Liver (tissue), 9 donors: ENCODE data around the gene GPR15LG. TPM values are rescaled to one million over a fixed set of nuclear protein-coding genes. Genes with fewer than 3 reads are reported as not detected.

Experiments used
- DNase-seq: peaks from one replicate; pipeline ENCODE4 v3.0.0-alpha.2; 2017; ENCODE audit warnings: low spot score
- H3K27ac ChIP-seq, 2 donors: one replicate each; pipeline ENCODE4 v1.7.0; 2013; ENCODE audit warnings: inconsistent platforms in 2 of 2, low read length in 2 of 2, control low read depth in 1 of 2, low read depth in 1 of 2, mild to moderate bottlenecking in 1 of 2
- H3K27me3 ChIP-seq, 4 donors: one replicate each; pipeline versions ENCODE4 v1.6.1 to v1.7.0; 2013; ENCODE audit warnings: low read length in 3 of 4, inconsistent platforms in 1 of 4, mild to moderate bottlenecking in 1 of 4, moderate library complexity in 1 of 4; ENCODE audit not compliant: control insufficient read depth in 4 of 4, insufficient read depth in 4 of 4
- H3K36me3 ChIP-seq, 4 donors: one replicate each; pipeline versions ENCODE4 v1.6.1 to v1.7.0; 2013; ENCODE audit warnings: low read length in 3 of 4, mild to moderate bottlenecking in 3 of 4, low read depth in 1 of 4, moderate library complexity in 1 of 4; ENCODE audit not compliant: control insufficient read depth in 4 of 4, insufficient read depth in 3 of 4
- H3K4me1 ChIP-seq, 4 donors: one replicate each; pipeline versions ENCODE4 v1.6.1 to v1.7.0; 2013; ENCODE audit warnings: low read length in 3 of 4, mild to moderate bottlenecking in 3 of 4, moderate library complexity in 1 of 4; ENCODE audit not compliant: control insufficient read depth in 4 of 4, insufficient read depth in 4 of 4
- H3K4me3 ChIP-seq, 3 donors: one replicate each; pipeline versions ENCODE4 v1.6.1 to v1.7.0; 2013; ENCODE audit warnings: low read length in 3 of 3, control low read depth in 1 of 3, low read depth in 1 of 3, mild to moderate bottlenecking in 1 of 3
- H3K9ac ChIP-seq, 2 donors: one replicate each; pipeline ENCODE4 v1.7.0; 2013; ENCODE audit warnings: low read length in 2 of 2, mild to moderate bottlenecking in 2 of 2, moderate library complexity in 2 of 2, control low read depth in 1 of 2, low read depth in 1 of 2
- H3K9me3 ChIP-seq, 4 donors: one replicate each; pipeline versions ENCODE4 v1.6.1 to v1.7.0; 2013; ENCODE audit warnings: low read length in 3 of 4; ENCODE audit not compliant: control insufficient read depth in 4 of 4
- ATF3 ChIP-seq: IDR thresholded peaks from 2 replicates; pipeline ENCODE4 v1.6.1; 2016; ENCODE audit warnings: antibody characterized with exemption
- CTCF ChIP-seq: fragments of 150-350 bp; IDR thresholded peaks from 2 replicates; pipeline ENCODE4 v1.5.1; 2017; ENCODE audit warnings: improper control_type of control experiment, low read depth, low read length; ENCODE audit not compliant: missing input control
- EGR1 ChIP-seq, 2 donors: IDR thresholded peaks; 2 replicates each; pipeline ENCODE4 v1.6.1; 2016 to 2018; ENCODE audit warnings: antibody characterized with exemption in 2 of 2, low read depth in 2 of 2
- FOXA1 ChIP-seq: IDR thresholded peaks from 2 replicates; pipeline ENCODE4 v1.6.1; 2016; ENCODE audit warnings: antibody characterized with exemption
- FOXA2 ChIP-seq: IDR thresholded peaks from 2 replicates; pipeline ENCODE4 v1.6.1; 2016; ENCODE audit warnings: antibody characterized with exemption
- HNF4G ChIP-seq: IDR thresholded peaks from 2 replicates; pipeline ENCODE4 v1.6.1; 2016; ENCODE audit warnings: antibody characterized with exemption
- JUND ChIP-seq, 2 donors: IDR thresholded peaks; 2 replicates each; pipeline ENCODE4 v1.6.1; 2016; ENCODE audit warnings: antibody characterized with exemption in 2 of 2
- MAX ChIP-seq: IDR thresholded peaks from 2 replicates; pipeline ENCODE4 v1.6.1; 2016; ENCODE audit warnings: antibody characterized with exemption
- NR2F2 ChIP-seq: IDR thresholded peaks from 2 replicates; pipeline ENCODE4 v1.6.1; 2016; ENCODE audit warnings: antibody characterized with exemption
- RAD21 ChIP-seq, 2 donors: IDR thresholded peaks; 2 replicates each; pipeline ENCODE4 v1.6.1; 2016; ENCODE audit warnings: antibody characterized with exemption in 2 of 2, mild to moderate bottlenecking in 2 of 2
- REST ChIP-seq: IDR thresholded peaks from 2 replicates; pipeline ENCODE4 v1.6.1; 2016; ENCODE audit warnings: antibody characterized with exemption, mild to moderate bottlenecking
- RXRA ChIP-seq, 2 donors: IDR thresholded peaks; 2 replicates each; pipeline ENCODE4 v1.6.1; 2017 to 2018; ENCODE audit warnings: antibody characterized with exemption in 2 of 2, mild to moderate bottlenecking in 1 of 2
- SP1 ChIP-seq: IDR thresholded peaks from 2 replicates; pipeline ENCODE4 v1.6.1; 2018; ENCODE audit warnings: antibody characterized with exemption, mild to moderate bottlenecking
- TAF1 ChIP-seq: conservative IDR thresholded peaks from 2 replicates; pipeline ENCODE4 v1.6.1; 2016; ENCODE audit warnings: antibody characterized with exemption, mild to moderate bottlenecking
- YY1 ChIP-seq: IDR thresholded peaks from 2 replicates; pipeline ENCODE4 v1.6.1; 2016; ENCODE audit warnings: antibody characterized with exemption, mild to moderate bottlenecking
- ZBTB33 ChIP-seq: IDR thresholded peaks from 2 replicates; pipeline ENCODE4 v1.6.1; 2016; ENCODE audit warnings: antibody characterized with exemption
- WGBS: extraction: QIAGEN DNeasy Blood & Tissue Kit; methylation state at CpG from one replicate; pipeline ENCODE4 v1.1.7; 2013; 5-methylcytosine and 5-hydroxymethylcytosine counted together
- polyA plus RNA-seq, 2 donors: library from polyadenylated mRNA; stranded (reverse) in 1 of 2; unstranded in 1 of 2; fragments of 200-250 nt in 1 of 2; fragments of >200 nt in 1 of 2; fragmentation: Nextera tagmentation in 1 of 2; extraction: Ambion mirVana in 1 of 2; gene quantifications; one replicate each; pipeline versions ENCODE4 v1.2.1 to v1.2.3, GENCODE V29; 2013 to 2015
- total RNA-seq, 2 donors: library from RNA; depleted of rRNA; stranded (reverse); fragments of >200 nt; gene quantifications; one replicate each; pipeline ENCODE4 v1.2.3, GENCODE V29; 2014
- donor health status: healthy.
- donor health status: healthy.
- donor health status: healthy.
- donor health status: healthy.
- donor health status: healthy.

GPR15LG gene
- total and polyA plus RNA-seq, 4 donors: not detected

GRCh38 chr10:84178160-84178609 lies 4.6 kb downstream of the GPR15LG start:
- DNase-seq: no peak

More at GRCh38 chr10:84178160-84178609, 4.6 kb downstream of the GPR15LG start:
- 93% methylated on average over 3 of the region's 3 CpGs for WGBS
- Histone ChIP-seq H3K4me3 (no peak overlapping the region), H3K4me1 (no peaks in the 10 kb centered on the region), H3K9me3 (no peaks in the 10 kb centered on the region), H3K36me3 (no peaks in the 10 kb centered on the region), H3K27me3 (no peaks in the 10 kb centered on the region), H3K27ac (no peak overlapping the region), H3K9ac (no peak overlapping the region)
- TF ChIP-seq SP1: no peak
- TF ChIP-seq ZBTB33: no peak
- no peak for TF ChIP-seq YY1
- TF ChIP-seq HNF4G: no peak
- TF ChIP-seq EGR1 (IDR thresholded peaks at IDR 0.05; ENCODE audit: low read depth in 2 of 2): no peak
- TF ChIP-seq TAF1: no peak
- no peak for TF ChIP-seq REST
- TF ChIP-seq NR2F2: no peak
- TF ChIP-seq ATF3: no peak
- TF ChIP-seq CTCF: no peak
- TF ChIP-seq MAX: no peak
- no peak for TF ChIP-seq JUND (IDR thresholded peaks at IDR 0.05)
- no peak for TF ChIP-seq FOXA2
- TF ChIP-seq RAD21 (IDR thresholded peaks at IDR 0.05): no peak
- no peak for TF ChIP-seq RXRA (IDR thresholded peaks at IDR 0.05)
- no peak for TF ChIP-seq FOXA1
